NCI-H82 treated with DMSO at 0.1 percent for 48 hours (cell line): ENCODE results near the gene RFC4.
A peak's percentile ranks its signal among the peaks of the same experiment; 100 is the strongest.

Source experiments
- DNase-seq: peaks from one replicate; lab custom pipeline; 2025; ENCODE audit not compliant: unreplicated experiment; lab: John Stamatoyannopoulos, UW

RFC4 gene

DNA sequence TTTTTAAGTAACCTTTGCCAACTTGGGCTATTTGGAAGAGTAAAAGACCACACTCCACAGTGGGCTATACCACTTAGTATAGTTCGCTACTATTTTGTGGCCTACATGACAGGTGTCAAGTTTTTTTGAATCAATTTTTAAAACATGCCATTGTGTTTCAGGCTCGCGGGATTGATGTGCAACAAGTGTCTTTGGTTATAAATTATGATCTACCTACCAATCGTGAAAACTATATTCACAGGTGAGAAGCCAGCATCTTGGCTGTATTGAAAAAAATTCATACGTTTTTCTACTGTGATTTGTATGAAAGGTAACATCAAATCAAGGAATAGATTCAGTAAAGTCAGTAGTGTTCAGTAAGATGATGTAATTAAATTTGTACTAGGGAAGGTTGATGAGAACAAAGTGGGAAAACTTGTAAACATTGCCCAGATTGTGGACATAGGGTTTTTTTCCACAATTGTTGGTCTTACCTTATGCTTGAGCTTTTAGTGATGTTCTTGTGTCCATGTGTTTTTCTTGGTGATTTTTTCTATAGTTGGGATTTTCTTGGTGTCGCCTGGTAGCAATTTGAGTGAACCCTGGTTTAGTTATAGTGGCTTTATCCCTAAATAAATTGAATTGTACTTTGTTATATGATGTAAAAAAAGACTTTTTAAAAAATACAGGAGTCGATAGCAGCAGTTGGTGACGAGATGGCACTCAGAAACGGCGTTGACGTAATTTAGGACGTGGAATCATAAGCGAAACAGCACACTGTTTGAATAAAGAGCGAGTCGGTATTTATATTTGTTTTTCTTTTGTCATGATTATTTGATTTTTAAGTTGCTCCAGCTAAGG is 18.4 kb downstream of the RFC4 start:
- DNase-seq: no peak

- no peak for DNase-seq
Measured at GRCh38 chr3:186786922-186787321, 19.4 kb downstream of the RFC4 start.

DNA sequence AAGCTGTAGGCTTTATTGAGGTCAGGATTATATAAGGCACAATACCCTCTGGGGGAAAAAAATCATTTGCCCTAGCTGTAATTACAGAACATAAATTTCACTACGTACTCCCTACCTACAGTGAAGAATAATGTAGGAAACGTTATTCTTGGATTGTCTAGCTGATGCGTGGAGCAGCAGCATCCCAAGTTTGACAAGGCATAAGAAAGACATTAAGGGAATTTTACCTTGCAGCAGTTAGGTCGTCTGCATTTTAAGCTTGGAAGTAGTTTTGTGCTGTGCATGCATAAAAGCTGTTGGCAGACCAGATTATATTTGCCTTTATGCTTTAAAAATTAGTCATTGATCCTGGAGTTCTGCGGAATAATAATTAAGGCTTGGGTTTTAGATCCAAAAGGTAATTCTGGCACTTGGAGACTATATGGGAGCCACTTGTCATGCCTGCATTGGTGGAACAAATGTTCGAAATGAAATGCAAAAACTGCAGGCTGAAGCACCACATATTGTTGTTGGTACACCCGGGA is 20.7 kb downstream of the RFC4 start:
- DNase-seq: no peak

GRCh38 chr3:186784820-186785494 is 21.3 kb downstream of the RFC4 start:
- no peak for DNase-seq

DNA sequence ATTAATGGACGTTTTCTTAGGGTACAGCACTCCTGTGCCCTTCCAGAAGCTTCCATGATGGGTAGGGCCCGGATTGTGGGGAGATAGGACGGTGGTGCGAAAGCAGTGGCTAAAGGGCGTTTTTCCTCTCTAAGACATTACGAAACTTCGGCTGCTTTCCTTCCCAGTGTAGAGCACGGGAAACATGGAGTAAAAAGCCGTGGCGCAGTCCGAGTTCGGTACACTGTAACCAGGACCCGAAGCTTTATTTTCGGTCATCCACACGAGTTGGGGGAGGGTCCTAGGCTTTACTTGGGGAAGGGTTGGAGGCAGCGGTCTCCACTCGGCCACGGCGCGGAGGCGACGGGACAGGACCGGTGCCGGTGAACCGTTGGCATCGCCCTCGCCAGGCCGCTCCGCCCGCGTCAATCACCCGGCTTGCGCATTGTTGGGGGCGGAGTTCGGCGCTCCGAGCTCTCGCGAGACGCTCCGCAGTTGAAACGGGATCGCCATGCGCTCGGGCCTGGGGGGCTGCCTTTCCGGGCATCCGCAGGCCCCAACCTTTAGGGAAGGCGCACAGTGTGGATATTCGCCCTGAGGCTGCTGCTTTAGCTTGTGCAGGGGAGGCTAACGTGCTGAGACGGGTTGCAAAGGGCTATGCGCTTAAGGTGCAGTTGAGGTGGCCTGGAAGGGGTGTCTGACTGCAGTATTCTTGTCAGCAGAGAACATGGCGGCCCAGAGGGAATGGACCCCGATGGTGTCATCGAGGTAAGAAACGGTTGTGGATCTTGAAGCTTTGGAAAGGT is 22.4 kb downstream of the RFC4 start:
- no peak for DNase-seq

DNA sequence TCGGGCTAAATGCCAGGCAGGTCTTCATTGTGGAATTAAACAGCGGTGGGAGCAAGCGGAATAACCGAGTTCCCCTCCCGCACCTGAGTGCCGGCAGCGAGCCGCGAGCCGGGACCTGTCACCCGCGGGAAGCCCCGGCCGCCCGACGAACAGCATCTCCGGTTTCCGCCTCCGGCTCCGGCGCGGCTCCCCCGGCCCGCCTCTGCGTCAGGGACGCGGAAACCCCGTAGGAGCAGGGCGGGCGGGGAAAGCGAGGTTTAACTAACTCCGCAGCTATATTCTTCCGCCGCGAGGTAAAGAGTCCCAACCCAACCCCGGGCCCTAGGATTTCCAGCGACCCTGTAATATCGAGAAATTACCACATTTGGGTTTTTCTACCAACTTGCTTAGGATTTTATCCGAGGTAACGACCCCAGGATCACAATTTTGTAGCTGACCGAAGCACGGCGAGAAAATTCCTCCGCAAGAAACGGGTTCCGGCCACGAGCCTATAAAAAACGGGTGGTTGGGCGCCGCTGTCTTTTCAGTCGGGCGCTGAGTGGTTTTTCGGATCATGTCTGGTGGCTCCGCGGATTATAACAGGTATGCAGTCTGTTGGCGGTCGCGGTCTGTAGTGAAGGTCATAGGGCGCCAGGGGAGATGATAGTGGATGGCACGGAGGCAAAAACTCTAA is 23.1 kb downstream of the RFC4 start, which contains the start of gene EIF4A2:
TSS of gene EIF4A2 (plus strand) at position 520 of the 673 bp plus-strand sequence. CDS start at position 554, 34 bp downstream.
- peak; percentile 76 for DNase-seq

GRCh38 chr3:186782542-186783057 is 23.7 kb downstream of the RFC4 start:
- DNase-seq: no peak

DNA sequence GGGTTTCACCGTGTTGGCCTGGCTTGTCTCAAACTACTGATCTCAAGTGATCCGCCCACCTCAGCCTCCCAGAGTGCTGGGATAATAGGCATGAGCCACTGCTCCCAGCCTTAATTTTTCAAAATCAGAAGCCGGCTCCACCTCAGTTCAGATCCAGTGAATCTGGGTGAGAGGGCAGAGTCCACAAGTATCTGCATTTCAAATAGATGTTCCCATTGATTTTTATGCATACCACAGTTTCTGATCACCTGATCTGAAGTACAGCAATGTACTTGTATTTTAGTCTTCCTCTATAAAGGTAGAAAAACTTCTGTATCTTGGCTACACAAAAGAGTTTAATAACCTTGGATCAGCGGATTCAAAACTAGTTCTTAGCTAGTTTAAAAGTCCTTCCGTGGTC is 27.1 kb downstream of the RFC4 start:
- DNase-seq: no peak

GRCh38 chr3:186775999-186776398 is 30.3 kb downstream of the RFC4 start:
- DNase-seq: no peak

- DNase-seq: no peak
Measured at GRCh38 chr3:186772701-186773417, 33.4 kb downstream of the RFC4 start.

- DNase-seq: no peak
Measured at GRCh38 chr3:186772281-186772694, 34.0 kb downstream of the RFC4 start.

DNA sequence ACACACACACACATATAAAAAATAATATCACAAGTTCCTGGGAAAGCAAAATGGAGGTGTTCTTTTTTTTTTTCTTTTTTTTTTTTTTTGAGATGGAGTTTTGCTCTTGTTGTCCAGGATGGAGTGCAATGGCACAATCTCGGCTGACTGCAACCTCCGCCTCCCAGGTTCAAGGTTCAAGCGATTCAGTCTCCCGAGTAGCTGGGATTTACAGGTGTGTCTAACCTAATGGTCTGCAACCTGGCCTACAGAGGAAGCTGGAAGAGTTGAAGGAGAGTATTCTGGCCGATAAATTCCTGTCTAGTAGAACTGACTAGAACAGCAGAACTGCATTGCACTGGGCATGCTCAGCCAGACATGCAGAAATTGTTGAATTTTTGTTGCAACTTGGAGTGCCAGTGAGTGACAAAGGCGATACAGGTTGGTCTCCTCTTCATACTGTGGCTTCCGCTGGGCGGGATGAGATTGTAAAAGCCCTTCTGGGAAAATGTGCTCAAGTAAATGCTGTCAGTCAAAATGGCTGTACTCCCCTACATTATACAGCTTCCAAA is 45.3 kb downstream of the RFC4 start:
- DNase-seq: no peak

GRCh38 chr3:186760141-186760833 is 46.0 kb downstream of the RFC4 start:
- no peak for DNase-seq

DNA sequence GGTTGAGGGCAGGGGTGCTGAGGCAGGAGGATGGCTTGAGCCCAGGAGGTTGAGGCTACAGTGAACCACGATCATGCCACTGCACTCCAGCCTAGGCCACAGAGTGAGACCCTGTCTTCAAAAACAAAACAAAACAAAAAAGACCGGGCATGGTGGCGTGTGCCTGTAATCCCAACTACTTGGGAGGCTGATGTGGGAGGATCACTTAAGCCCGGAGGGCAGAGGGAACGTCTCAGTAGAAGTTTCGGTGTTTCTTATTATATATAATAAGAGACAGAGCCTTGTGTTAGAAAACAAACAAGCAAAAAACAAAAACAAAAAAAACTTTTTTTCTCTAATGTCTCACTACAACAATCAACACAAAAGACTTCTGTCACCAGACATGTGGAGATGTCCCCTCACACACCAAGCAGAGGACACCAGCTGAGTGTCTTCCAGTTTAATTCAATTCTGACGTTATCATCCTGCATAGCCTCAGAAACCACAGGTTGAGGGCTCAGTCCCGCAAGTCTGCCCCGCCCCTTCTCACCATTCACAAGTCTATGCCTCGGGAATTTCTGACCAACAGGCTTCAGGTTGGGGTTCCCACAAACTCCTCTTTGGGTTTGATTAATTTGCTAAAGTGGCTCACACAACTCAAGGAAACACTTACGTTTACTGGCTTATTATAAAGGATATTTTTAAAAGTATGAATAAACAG is 46.9 kb downstream of the RFC4 start:
- no peak for DNase-seq

GRCh38 chr3:186757686-186758220 is 48.5 kb downstream of the RFC4 start:
- peak; percentile 78 for DNase-seq

DNA sequence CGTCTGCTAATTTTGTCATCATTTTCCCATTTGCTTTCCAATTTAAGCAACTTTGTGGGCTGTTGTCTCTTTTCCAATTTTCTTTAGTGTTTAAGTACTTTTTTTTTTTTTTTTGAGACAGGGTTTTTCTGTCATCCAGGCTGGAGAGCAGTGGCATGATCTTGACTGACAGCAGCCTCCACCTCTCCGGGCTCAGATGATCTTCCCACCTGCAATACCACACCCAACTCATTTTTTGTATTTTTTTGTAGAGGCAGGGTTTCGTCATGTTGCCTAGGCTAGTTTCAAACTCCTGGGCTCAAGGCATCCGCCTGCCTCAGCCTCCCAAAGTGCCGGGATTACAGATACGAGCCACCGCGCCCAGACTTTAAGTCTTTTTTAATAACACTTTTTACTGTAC is 49.1 kb downstream of the RFC4 start:
- DNase-seq: no peak

- no peak for DNase-seq
Measured at GRCh38 chr3:186754871-186755270, 51.4 kb downstream of the RFC4 start.

- no peak for DNase-seq
Measured at GRCh38 chr3:186754006-186754405, 52.3 kb downstream of the RFC4 start.
